GM03348 (cell line): ENCODE data around the gene STK24.
A peak's percentile ranks its signal among the peaks of the same experiment; 100 is the strongest.

Source experiments
- DNase-seq: peaks from one replicate; pipeline ENCODE4 v3.0.0; 2012; ENCODE audit warnings: low spot score

STK24 gene

DNA sequence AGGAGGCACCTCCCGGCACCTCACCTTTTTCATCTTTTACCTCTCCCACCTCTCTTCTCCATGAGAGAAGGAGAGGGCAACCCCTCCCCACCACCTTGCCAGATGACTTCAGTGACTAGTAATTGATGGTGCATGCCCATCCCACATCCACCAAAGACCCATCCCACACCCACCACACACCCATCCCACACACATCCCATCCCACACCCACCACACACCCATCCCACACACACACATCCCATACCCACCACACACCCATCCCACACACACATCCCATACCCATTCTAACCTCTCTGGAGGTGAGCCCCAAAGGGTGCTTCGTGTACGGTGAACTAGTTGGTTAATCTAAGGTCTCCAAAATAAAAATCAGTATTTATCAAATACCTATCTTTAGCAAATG, 44.7 kb downstream of the STK24 start:
- DNase-seq, result no peak

DNA sequence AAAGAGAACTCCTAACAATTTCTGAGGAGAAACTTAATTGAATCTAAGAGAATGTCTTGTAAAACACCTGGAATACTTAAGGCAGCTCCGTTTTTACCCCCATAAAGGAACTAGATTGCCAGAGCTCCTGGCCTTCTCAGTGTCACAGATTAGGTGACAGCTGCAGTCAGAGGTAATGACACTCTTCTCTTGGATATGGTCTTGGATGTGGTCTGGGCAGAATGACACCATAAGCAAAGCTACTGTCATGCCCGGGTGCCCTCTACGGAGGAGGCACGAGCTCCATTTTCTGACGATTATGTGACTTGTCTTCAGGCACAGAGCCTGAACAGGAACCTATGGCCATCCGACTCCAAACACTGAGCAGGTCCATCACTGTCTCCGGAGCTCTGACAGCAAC, 46.7 kb downstream of the STK24 start:
- no peak for DNase-seq

DNA sequence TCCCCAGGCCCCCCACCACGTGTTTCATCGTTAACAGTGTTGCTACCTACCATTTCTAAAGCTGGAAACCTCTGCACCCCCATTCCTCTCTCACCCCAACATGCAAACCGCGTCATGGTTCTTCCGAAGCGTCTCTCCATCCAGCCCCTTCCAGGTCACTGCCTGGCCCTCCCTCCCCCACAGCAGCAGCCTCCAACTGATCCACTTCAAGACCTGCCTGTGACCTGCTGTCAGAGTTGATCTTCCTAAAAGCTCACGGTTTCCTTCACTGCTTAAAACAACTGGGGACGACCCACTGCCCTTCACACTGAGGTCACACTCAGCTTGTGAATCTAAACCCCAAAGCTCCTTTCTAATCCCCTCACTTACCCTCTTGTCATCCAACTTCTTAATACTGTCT, 47.7 kb downstream of the STK24 start:
- DNase-seq, result no peak

DNA sequence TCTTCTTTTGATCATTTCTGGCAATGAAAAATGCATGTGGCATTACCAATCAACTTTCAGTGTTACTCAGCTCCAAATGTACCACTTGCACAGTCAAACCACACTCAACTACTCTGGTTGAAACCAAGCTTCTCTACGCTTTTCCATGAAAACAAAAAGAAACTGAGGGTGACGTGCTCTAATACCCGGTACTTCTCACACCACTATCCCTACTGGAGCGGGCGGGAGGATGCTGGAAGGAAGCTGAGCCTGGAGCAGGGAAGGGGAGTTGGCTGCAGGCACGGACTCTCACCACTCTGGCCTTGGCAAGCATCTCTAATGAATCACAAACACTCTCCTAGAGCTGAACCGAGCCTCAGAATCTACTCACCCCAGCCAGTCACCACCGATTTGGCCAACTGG, 48.2 kb downstream of the STK24 start:
- peak; percentile 82 for DNase-seq

DNA sequence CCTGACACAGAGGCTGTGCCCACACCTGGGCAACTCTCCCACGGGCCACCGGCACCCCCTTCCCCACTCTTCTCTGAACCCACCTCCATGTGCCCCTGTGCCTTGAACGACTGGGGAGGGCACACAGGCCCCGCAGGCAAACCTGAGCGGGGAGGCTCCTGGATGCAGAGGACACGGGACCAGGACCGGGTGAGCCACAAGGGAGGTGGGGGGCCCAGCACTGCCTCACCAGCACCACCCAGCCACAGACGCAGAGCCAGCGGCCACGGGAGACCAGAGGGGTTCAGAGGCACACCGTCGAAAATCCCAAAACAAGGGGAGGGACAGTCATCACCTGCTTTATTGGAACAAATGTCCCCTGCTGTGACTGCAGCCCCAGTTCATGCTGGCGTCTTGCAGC, 49.4 kb downstream of the STK24 start:
- no peak for DNase-seq

DNA sequence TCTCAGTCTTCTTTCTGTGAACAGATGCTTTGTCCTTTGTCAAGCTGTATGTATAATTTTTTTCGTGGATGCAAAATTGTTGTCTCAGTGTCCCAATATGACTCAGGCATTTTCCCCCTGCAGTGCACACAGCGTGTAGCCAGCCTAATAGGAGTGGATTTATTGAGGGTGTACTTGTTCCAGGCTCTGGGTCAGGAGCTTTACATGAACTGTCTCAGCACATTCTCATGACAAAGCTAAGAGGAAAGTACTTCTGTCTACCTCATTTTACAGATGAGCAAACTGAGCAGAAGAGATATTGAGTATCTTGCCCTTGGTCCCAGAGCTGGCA, 50.8 kb downstream of the STK24 start:
- no peak for DNase-seq

DNA sequence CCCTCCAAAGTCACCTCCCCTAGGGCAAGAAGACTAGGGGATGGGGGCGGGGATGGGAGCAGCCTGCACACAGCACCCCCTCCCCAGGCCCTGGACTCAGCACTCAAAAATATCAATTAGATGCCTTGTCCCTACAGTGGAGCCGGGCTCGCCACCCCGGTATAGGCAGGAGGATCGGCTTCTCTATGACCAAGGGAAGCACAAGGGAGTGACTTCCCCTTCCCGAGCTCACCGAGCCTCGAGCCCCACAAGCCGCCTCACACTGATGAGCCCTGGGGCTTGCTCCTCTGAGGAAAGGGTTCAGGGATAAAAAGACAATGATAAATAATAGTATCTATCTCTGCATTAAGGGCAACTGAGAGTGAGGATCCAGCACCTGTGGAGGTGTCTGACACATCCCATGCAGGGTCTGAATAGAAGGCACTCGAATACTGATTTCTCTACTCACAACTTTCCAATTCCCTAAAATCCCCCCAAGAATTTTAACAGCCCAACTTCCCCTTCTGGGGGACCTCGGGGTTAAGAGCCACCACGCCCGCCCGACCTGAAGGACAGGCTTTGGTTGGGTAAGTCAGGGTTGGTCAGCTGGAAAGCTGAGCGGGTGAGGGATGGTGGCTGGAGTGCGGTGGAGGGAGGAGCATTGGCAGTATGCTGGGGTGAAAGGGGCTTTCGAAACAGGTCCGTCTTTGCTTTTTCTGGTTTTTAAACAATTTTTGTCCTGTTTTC, 51.3 kb downstream of the STK24 start:
- no peak for DNase-seq

DNA sequence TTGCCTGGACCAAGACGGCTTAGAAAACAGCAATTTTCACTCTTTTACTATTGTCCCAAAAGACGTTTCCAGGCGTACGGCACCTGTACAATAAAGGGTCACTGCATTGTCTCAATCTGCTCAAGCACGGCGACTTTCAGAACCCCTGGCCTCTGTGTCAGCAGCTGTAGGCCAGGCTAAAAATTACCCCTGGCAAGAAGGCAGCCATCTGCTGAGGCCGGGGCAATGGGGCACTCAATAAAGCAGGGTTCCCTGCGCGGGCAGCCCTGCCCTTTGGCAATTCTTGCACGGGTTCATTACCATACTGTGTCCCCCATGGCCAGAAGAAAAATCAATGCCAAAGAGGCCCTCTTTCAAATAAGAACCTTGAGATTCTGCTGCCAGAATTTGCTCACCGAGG, 52.1 kb downstream of the STK24 start:
- no peak for DNase-seq

DNA sequence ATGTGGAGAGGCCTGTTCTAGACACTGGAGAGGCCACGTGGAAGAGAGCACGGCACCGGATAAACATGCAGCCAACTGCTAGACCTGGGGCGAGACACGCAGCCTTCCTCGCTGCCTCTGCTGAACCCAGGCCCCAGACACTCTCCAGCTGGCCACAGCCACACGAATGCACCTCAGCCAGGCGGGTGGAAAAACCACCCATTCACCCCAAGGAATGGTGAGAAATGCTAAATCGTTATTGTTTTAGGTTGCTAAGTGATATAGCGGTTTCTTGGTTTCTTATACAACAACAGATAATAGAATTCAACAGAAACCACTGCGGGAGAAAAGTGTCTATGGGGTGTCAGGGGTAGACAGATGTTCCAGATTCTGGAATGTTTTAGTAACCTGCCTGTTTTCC, 52.5 kb downstream of the STK24 start:
- DNase-seq, result no peak

DNA sequence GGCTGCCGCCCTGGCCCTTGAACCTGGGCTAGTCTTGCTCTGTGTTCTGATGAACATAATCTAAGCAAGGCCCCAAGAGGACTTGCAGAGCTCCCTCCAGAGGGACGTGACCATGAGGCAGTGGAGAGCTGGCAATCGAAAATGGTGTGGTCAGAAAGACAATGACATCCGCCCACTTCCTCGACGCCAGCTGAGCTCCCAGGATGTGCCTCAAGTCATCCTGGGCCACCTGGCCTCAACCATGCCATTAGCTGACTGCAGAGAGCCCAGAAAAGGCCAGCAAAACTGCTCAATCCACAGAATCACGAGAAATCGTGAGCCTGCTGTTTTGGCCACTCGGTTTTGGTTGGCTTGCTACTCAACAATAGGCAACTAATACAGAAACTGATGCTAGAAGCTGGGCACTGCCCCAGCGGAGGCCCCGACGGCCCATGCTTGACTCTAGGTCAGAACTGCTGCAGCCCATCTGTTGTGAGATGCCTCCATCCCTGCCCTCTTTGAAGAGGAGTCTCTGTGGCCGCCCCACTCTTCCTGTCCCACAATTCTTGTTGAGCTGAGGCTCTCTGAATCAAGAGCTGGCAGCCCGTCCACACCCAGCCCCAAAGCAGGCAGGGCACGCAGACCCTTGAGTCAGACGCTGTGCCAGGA, 53.3 kb downstream of the STK24 start:
- no peak for DNase-seq

DNA sequence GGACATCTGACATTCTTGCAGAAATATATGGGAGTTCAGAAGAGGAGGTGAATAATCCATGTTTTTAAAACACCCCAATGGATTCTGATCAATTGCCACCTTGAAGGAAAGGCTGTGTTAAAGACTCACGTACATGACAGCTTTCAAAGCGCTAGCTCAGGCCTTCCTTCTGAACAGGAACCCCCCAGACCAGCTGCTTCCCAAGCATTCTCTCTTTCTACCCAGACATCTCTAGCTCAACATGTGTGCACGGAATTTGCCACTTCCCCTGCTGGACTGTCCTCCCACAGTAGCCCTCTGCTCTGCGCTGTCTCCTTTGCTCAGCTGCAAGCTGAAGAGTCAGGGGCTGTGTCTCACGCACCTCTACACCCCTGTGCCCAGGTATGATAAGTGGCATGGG, 54.5 kb downstream of the STK24 start:
- DNase-seq, result no peak

DNA sequence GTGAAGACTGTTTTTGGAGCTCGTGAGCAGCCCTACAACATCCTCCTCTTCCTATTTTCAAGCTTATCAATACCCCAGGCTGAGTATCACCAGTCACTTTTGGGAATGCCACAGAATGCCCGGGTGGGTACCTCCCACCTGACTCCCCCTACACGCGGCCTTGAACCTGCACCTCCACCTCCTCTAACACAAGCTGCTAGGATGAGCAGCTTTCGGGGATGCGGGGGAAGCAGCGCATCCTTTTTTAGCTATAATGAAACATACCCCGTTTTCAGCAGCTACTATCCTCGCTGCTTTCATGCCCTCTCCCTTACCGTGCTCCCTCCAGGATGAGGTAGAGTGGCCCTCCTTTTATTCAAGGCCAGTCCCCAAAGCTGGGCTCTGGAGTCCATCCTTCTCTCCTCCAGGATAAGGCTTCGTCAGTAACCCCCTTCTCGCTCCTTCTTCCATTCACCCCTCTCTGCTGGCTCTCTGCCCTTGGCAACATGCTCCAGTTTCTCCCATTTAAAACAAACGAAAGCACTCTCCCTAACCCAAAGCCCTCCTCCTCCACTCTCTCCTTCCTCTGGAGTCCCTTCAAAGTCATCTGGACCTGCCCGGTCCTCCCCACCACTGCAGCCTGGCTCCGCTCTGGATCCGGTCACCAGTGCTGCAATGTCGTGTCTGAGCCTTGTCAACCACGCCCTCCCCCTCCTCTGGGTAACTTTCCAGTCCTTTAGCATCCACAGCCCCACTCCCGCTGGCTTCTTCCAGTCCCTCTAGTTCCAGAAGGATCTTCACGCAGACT, 55.3 kb downstream of the STK24 start:
- DNase-seq, result no peak

DNA sequence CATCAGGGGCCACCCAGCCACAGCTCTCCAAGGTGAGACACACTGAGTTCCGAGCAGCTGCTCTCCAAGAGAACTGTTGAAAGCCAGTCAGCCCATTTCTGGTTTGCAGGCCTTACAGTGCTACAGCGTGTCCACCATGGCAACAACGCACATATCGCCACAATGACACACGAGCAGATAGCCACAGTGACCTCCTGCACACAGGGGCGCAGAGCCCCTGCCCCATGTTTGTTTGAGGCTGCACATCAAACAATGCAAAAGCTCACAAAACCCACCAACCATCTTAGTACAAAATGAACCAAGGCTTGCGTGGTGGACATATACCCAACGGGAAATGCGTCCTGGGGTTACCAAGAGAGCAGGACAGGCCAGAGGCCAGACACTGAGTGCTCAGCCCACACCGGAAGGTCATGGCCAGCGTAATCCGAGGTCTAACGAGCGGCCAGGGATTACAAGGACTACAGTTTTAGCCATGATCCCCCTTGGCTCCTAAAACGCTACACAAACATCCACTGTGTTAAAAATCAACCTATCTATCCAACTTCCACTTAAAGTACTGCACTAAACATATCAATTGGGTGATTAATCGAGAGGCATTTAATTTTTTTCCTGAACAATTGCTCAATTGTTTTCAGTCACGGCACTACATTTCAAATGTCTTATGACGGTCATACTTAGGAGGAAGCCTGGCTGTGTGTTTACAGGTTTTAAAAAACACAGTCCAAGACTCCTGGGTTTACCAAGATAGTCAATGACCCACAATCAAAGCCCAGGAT, 56.0 kb downstream of the STK24 start:
- DNase-seq, result no peak

DNA sequence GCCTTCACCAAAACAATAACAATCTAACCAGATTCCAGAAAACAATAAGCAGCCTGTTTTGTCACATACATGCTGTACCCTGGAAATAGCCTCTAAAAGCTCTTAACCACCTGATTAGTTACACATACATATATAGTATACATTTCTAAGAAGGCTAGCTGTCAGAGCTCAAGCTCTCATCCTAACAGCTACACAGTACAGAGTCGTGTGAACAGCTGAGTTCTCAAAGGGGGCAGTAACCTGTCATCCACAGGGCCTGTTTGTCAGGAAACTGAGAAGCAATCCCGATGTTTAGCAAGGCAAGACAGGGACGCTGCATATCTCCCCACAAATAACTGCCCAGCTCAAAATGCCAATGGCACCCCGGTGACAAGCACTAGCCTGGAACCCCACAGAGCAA, 56.9 kb downstream of the STK24 start:
- no peak for DNase-seq

DNA sequence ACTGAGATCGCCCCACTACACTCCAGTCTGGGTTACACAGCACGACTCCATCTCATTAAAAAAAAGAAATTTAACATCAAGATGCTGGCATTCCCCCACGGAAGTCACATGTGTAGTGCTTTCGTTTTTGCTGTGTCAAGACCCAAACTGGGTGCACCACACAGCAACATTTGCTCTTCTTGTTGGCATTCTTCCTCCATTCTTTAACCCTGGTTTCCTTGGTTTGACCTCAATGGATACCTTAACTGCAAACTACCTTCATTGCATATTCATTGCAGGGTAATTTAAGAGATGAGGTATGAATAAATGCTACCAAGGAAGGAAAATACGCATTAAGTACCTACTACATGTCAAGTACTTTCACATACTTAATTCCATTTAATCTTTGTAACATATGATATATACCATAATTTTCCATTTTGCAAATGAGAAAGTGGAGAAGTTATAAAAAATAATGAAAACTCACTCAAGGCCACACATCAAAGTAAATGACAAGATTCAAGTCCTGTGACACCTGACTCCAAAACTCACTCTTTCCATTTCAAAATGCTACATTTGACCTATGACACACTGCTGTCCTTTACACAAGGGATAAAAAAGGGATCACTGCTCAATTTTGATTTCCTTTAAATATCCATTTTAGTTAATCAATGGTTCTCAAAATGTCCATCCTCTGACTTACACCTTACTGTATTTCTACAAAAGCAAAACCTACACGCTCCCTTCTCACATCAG, 59.2 kb downstream of the STK24 start:
- no peak for DNase-seq

DNA sequence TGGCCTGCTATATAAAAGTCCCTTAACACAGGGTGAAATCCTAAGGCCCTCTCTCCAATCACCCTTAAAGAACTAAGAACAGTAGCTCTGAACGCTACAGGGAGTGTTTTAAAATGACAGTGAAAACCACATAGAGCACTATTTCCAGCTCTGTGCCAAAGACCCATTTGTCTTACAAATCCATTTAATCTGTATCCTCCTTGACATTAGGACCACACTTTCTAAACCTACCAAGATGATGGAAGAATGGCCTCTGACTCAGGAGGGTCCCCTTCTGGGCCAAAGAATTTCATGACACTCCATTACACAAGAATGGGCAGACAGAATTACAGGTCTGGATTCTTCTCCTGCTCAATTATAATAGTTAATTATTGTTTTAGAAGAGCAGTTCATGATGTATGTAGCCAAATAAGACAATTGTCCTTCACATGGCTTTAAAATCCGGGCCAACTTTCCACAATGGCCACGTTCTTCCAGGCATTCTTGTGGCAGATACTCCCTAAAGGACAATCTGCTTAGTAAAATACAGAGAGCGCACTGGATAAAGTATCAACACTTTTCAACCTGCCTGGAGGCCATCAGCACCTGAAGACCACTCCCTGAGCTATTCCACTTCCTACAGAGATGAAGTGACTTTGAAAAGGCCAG, 61.0 kb downstream of the STK24 start:
- DNase-seq, result no peak

DNA sequence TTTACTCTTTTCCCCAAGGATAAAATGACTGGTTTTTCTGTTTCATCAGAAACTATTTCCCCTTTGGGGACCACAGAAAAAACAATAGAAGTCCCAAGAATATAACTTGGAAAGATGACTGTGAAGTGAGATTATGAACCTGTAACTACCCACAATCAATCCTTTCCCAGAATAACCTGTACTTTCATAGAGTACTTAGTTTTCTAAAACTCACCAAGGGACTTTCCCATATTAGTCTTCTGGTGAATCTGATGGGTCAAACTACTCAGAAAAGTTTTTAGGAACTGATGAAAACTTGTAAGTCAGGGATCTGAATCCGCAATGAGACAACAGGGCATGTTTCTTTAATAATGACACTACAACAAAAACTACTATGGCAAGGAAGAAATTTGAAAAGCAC, 62.6 kb downstream of the STK24 start:
- no peak for DNase-seq

DNA sequence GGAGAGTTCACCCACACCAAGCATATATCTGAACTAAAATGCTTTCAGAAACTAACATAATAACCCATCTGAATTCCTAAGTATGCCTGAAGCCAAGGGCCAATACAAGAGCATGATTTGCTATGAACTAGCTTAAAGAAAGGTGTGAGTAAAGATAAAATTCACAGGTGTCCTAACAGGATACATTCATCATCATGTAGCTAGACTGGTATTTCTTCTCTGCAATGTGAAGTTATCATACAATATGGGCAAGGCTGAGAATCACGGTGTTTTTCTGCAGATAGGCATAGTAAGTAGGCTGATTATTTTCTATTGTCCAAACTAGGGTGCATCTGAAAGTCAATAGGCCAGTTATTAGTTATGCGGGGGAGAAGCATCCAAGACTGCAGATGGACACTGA, 63.1 kb downstream of the STK24 start:
- DNase-seq, result no peak

DNA sequence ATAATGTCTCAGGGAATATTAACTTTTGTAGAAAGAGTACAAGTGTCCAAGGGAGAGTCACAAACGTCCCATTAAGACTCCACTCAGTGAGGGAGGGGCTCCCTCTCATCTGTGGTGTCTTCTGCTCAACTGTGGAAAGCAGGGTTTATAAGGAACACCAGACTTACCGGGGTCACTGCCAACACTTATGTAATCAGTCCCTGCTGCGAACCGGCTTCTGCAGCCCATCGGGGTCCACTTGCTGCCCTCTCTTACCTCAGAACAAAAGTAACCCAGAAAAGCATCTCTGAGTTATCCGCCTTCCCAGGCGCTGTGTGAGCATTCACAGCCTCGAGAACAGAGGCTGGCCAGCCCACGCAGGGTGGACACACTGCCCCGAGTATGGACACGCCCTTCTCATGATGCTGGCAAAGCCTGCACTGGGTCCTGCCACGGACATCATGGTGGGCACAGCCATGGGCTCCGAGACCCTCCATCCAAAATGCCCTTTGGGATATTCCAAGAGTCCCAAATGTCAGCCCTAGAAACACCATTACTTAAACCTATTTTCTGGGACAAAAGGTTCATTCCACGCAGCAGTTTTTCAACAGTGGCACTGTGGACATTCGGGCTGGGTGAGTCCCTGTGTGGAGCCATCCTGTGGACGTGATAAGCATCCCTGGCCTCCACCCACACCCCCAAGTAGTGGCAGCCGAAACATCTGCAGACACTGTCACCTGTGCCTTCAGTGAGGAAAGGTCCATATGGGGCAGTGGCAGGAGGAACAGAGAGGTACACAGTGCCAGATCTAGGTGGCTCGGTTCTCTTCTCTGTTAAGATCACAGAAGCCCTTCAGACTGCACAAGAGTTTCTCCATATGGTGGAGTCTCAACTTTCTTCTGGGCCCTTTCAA, 63.9 kb downstream of the STK24 start:
- DNase-seq, result no peak

DNA sequence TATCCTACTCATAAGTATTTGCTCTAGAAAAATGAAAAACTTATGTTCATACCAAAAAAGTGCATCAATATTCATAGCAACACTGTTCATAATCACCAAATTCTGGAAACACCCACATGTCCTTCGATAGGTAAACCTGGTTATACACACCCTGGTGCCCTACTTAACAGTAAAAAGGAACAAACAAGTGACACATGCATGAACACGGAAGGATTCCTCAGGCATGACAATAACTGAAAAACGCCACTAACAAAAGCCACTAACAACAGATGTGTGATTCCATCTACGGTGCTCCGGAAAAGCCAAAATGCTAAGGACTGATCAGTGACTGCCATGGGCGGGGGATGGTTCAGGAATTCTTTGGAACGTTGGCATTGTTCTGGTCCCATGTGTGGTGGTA, 65.5 kb downstream of the STK24 start:
- DNase-seq, result no peak

DNA sequence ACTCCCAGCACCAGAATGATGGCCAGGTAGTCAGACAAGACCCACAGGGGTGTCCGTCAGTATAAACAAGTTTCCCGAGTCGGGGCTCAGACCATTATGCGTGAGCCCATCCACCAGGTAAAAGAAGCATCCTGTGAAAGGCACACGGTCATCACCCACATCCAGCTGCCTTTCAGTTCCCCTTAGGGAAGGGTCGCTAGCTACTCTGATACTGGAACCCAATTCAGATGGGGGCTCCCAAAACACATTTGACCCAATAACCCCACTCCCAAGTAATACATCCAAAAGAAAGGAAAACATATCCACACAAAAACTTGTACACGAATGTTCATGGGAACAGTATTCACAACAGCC, 66.8 kb downstream of the STK24 start:
- no peak for DNase-seq
